Measurements from ENCODE around the gene STPG4. TPM values are rescaled to one million over a fixed set of nuclear protein-coding genes. Genes with fewer than 3 reads are reported as not detected.

The STPG4 gene
- total RNA-seq, 2 experiments from 2014 or later = 0.19 to 0.74 TPM

DNA sequence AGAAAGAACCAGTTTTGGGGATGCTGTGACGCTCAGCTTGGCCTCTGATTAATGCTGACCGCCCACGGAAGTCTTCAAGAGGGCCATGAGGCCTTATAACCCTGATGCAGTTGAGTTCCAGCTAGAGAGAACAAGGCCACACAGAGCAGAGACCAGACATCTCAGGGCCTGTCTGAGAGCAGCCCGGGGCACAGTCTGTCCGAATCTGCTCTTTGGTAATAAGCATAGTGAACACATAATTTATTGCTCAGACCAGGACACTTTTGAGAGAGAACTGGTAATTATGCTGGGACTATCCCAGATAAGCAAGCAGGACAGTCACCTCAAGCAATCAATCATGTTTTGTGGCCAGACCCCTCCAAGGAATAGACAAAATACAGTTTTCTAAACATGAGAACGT lies 68.5 kb downstream of the STPG4 start:
- DNase-seq = no peak
- POLR2A ChIA-PET = no interaction called here
- Mint-ChIP-seq H3K4me1 (no peaks in the 10 kb centered on the region), H3K27ac (no peak overlapping the region), H3K27me3 (peaks cover 9% of the 10 kb centered on the region), H3K9me3 (no peaks in the 10 kb centered on the region), H3K36me3 (no peaks in the 10 kb centered on the region), H3K4me3 (no peak overlapping the region)
- no peak for ATAC-seq (ENCODE audit: low read depth)

DNA sequence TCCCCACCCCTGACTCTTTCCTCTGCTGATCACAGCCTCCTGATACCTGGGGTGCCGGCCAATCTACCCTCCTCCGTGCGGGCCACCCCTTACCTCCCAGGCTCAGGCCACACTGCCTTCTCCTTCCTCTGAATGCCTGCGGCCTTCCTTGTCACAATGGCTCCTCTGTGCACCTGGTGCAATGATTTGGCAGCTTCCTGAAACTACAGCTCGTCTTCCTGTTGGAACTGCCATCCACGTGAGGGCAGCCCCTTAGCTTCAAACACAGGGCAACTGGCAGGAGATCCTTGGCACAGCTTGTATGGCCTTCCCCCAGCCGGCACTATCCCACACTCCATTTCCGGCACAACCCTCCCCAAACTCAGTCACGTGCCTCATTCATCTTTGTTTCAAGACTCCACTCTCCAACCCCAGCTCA lies 69.0 kb downstream of the STPG4 start:
- Mint-ChIP-seq H3K27ac (no peak overlapping the region), H3K9me3 (no peaks in the 10 kb centered on the region)

GRCh38 chr2:47083886-47084687 lies 71.0 kb downstream of the STPG4 start:
- POLR2A ChIA-PET = no interaction called here
- Mint-ChIP-seq H3K4me3 (no peak overlapping the region), H3K9me3 (no peaks in the 10 kb centered on the region), H3K27me3 (peaks cover 2% of the 10 kb centered on the region), H3K36me3 (no peaks in the 10 kb centered on the region), H3K4me1 (no peaks in the 10 kb centered on the region), H3K27ac (no peak overlapping the region)
- no peak for DNase-seq
- no peak for ATAC-seq (ENCODE audit: low read depth)

More for the DNA sequence above, 69.0 kb downstream of the STPG4 start:
- Mint-ChIP-seq H3K36me3 (no peaks in the 10 kb centered on the region), H3K4me1 (no peaks in the 10 kb centered on the region), H3K27me3 (peaks cover 7% of the 10 kb centered on the region), H3K4me3 (no peak overlapping the region)
- no peak for ATAC-seq (ENCODE audit: low read depth)
- no peak for DNase-seq
- POLR2A ChIA-PET = no interaction called here

- Mint-ChIP-seq H3K36me3 (no peaks in the 10 kb centered on the region), H3K27me3 (peaks cover 2% of the 10 kb centered on the region), H3K9me3 (no peaks in the 10 kb centered on the region), H3K4me1 (peaks cover 3% of the 10 kb centered on the region), H3K27ac (no peak overlapping the region), H3K4me3 (no peak overlapping the region)
- DNase-seq = no peak
- POLR2A ChIA-PET = no interaction called here
- ATAC-seq (ENCODE audit: low read depth) = no peak
These were observed 71.6 kb downstream of the STPG4 start for GRCh38 chr2:47083485-47083884.

- no peaks in the 10 kb centered on the region for H3K9me3 Mint-ChIP-seq
- POLR2A ChIA-PET = no interaction called here
- no peak for ATAC-seq (ENCODE audit: low read depth)
- no peak overlapping the region for H3K27ac Mint-ChIP-seq
- no peaks in the 10 kb centered on the region for H3K36me3 Mint-ChIP-seq
- H3K27me3 Mint-ChIP-seq = peaks cover 2% of the 10 kb centered on the region
- no peak overlapping the region for H3K4me3 Mint-ChIP-seq
- DNase-seq = no peak
- H3K4me1 Mint-ChIP-seq = peaks cover 3% of the 10 kb centered on the region
These were observed 72.1 kb downstream of the STPG4 start for GRCh38 chr2:47083005-47083404.

DNA sequence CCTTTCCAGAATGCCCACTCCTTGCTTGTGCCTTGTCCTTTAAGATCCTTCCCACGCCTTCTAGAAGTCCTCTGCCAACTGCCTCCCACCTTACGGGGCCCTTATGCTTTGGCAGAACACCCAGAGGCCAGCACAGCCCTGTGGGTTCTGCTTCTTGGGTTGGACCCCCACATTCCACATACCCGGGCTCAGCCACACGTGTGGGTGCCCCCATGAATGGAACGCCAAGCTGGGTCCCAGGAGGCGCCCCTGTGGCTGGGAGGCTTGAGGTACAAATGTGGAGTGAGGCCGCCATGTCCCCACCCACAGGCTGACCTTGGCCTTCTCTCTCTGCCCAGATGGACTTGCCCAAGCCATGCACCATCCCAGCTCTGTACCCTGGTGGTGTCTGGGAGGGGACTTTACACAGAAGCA lies 74.2 kb downstream of the STPG4 start:
- Mint-ChIP-seq H3K36me3 (no peaks in the 10 kb centered on the region), H3K9me3 (no peaks in the 10 kb centered on the region), H3K27ac (no peak overlapping the region), H3K4me1 (peaks cover 3% of the 10 kb centered on the region), H3K27me3 (no peaks in the 10 kb centered on the region), H3K4me3 (no peak overlapping the region)
- POLR2A ChIA-PET = no interaction called here
- ATAC-seq (ENCODE audit: low read depth) = no peak
- DNase-seq = no peak

DNA sequence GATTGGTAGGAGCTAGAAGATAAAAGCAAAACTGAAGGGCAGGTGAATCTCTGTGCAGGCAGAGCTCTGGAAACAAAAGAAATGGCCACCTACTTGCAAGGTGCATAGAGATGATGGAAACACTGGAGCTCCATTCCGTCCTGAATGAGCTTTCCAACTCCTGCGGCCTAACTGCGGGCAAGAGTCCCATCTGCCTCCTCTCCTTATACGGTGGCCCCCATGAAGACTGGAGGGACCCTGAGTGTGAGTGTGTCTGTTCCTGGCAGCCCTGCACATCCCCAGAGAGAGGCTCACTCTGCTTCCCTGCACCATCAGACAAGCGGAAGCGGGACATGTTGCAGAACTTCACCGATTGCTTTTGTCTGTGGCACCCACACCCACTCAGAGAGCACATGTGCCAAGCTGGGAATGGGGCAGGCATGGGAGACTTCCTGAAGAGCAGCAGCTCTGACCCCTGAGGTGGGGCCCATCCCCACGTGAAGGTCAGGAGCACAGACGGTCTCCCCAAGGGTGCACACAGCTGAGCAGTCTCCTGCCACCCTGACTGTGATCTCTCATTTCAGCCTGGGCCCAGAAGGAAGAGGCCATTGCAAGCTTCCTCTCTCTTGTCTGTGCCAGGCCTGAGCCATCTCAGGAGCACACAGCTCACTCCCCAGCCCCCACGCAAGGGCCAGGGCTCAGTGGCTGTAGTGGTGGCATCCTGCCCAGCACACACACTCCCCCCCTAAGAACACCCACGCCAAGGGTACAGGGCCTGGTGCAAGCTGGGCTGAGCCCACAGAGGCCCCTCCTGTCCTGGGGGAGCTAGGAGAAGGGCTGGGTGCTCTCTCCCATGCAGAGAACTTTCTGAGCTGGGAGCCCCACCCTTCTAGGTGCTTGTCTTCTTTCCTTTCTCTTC lies 75.3 kb downstream of the STPG4 start:
- Mint-ChIP-seq H3K27me3 (no peaks in the 10 kb centered on the region), H3K27ac (peak overlapping the region; percentile 37), H3K36me3 (no peaks in the 10 kb centered on the region), H3K9me3 (no peaks in the 10 kb centered on the region), H3K4me3 (no peak overlapping the region), H3K4me1 (peaks cover 3% of the 10 kb centered on the region)
- POLR2A ChIA-PET = no interaction called here
- ATAC-seq (ENCODE audit: low read depth) (peak; percentile 24), DNase-seq (no peak)

GRCh38 chr2:47078541-47079482 lies 76.3 kb downstream of the STPG4 start:
- no peak for ATAC-seq (ENCODE audit: low read depth)
- no peak overlapping the region for H3K4me3 Mint-ChIP-seq
- no peaks in the 10 kb centered on the region for H3K36me3 Mint-ChIP-seq
- POLR2A ChIA-PET = no interaction called here
- H3K9me3 Mint-ChIP-seq = no peaks in the 10 kb centered on the region
- H3K4me1 Mint-ChIP-seq = peaks cover 3% of the 10 kb centered on the region
- no peaks in the 10 kb centered on the region for H3K27me3 Mint-ChIP-seq
- no peak overlapping the region for H3K27ac Mint-ChIP-seq
- no peak for DNase-seq

- Mint-ChIP-seq H3K27me3 (no peaks in the 10 kb centered on the region), H3K36me3 (no peaks in the 10 kb centered on the region), H3K4me1 (peaks cover 3% of the 10 kb centered on the region), H3K27ac (no peak overlapping the region), H3K4me3 (no peak overlapping the region), H3K9me3 (no peaks in the 10 kb centered on the region)
- ATAC-seq (ENCODE audit: low read depth) = no peak
- DNase-seq = no peak
- POLR2A ChIA-PET = no interaction called here
These were observed 77.5 kb downstream of the STPG4 start for GRCh38 chr2:47077442-47078117.

GRCh38 chr2:47076586-47077441 lies 78.3 kb downstream of the STPG4 start:
- no peak for DNase-seq
- Mint-ChIP-seq H3K9me3 (no peaks in the 10 kb centered on the region), H3K4me1 (peaks cover 7% of the 10 kb centered on the region), H3K4me3 (no peak overlapping the region), H3K36me3 (no peaks in the 10 kb centered on the region), H3K27ac (peak overlapping the region; percentile 38), H3K27me3 (no peaks in the 10 kb centered on the region)
- POLR2A ChIA-PET = no interaction called here
- no peak for ATAC-seq (ENCODE audit: low read depth)

DNA sequence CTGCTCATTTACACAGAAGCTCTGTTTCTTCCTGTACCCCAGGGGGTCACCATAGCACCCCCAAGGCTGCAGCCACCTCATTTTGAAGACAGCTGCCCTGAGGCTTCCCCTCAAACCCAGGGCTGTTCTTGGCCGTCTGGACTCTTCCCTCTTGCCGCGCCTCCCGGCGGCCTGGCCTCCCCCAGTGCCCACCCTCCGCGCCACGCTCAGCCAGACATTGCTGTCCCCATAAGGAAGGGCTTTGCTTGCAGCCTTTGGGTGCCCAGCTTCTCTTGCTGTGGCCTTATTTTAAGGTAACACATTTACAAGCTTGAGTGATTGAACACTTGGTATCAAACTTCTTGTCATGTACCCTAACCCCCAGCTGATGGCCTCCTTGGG lies 79.0 kb downstream of the STPG4 start:
- POLR2A ChIA-PET = no interaction called here
- H3K27me3 Mint-ChIP-seq = no peaks in the 10 kb centered on the region
- peaks cover 14% of the 10 kb centered on the region for H3K4me1 Mint-ChIP-seq
- peaks cover 5% of the 10 kb centered on the region for H3K36me3 Mint-ChIP-seq
- H3K4me3 Mint-ChIP-seq = no peak overlapping the region
- no peak for DNase-seq
- H3K9me3 Mint-ChIP-seq = no peaks in the 10 kb centered on the region
- no peak for ATAC-seq (ENCODE audit: low read depth)
- peak overlapping the region; percentile 38 for H3K27ac Mint-ChIP-seq
